DMS53 (cell line): ENCODE measurements around the gene GYG2.
"Not testable (repeated sequence)": the region's sequence is repeated elsewhere in the genome, so short reads cannot be mapped to it uniquely, and the experiment has no call there.

ENCODE experiments used
- DNase-seq: peaks from one replicate; lab custom pipeline; 2025; lab: John Stamatoyannopoulos, UW

Gene GYG2

GRCh38 chrX:2828344-2828958 lies at the start of gene GYG2:
TSS of gene GYG2 (plus strand) at chrX:2828930. CDS start at chrX:2830189, 1,259 bp downstream.
- peak; percentile 64 for DNase-seq

- DNase-seq, result peak; percentile 67
Observed at GRCh38 chrX:2780472-2781225, 48.1 kb upstream of the GYG2 start.

- DNase-seq, result peak; percentile 65
Observed at GRCh38 chrX:2781226-2781571, 47.5 kb upstream of the GYG2 start.

GRCh38 chrX:2781698-2782097 lies 47.0 kb upstream of the GYG2 start:
- peak; percentile 32 for DNase-seq

- peak; percentile 22 for DNase-seq
Observed at GRCh38 chrX:2782171-2782570, 46.6 kb upstream of the GYG2 start.

- no peak for DNase-seq
Observed at GRCh38 chrX:2782778-2783177, 46.0 kb upstream of the GYG2 start.

GRCh38 chrX:2784026-2784425 lies 44.7 kb upstream of the GYG2 start:
- no peak for DNase-seq

GRCh38 chrX:2785538-2785937 lies 43.2 kb upstream of the GYG2 start:
- DNase-seq, result no peak

GRCh38 chrX:2788980-2789379 lies 39.8 kb upstream of the GYG2 start:
- no peak for DNase-seq

GRCh38 chrX:2789569-2789968 lies 39.2 kb upstream of the GYG2 start:
- no peak for DNase-seq

GRCh38 chrX:2793752-2794151 lies 35.0 kb upstream of the GYG2 start:
- no peak for DNase-seq

GRCh38 chrX:2794336-2794735 lies 34.4 kb upstream of the GYG2 start:
- DNase-seq, result no peak

- DNase-seq, result not testable (repeated sequence)
Observed at GRCh38 chrX:2796808-2797207, 31.9 kb upstream of the GYG2 start.

- DNase-seq, result no peak
Observed at GRCh38 chrX:2799369-2799768, 29.4 kb upstream of the GYG2 start.

GRCh38 chrX:2799980-2800379 lies 28.8 kb upstream of the GYG2 start:
- DNase-seq, result not testable (repeated sequence)

GRCh38 chrX:2801223-2801622 lies 27.5 kb upstream of the GYG2 start:
- no peak for DNase-seq

- not testable (repeated sequence) for DNase-seq
Observed at GRCh38 chrX:2802376-2803090, 26.2 kb upstream of the GYG2 start.

- not testable (repeated sequence) for DNase-seq
Observed at GRCh38 chrX:2803486-2803885, 25.2 kb upstream of the GYG2 start.

GRCh38 chrX:2804106-2804843 lies 24.5 kb upstream of the GYG2 start:
- not testable (repeated sequence) for DNase-seq

GRCh38 chrX:2804858-2805257 lies 23.9 kb upstream of the GYG2 start:
- DNase-seq, result not testable (repeated sequence)

- no peak for DNase-seq
Observed at GRCh38 chrX:2811271-2811670, 17.5 kb upstream of the GYG2 start.

- DNase-seq, result peak; percentile 44
Observed at GRCh38 chrX:2812161-2812907, 16.4 kb upstream of the GYG2 start.
